Measurements from ENCODE around the gene SP100.
"Not testable (repeated sequence)": the region's sequence is repeated elsewhere in the genome, so short reads cannot be mapped to it uniquely, and the experiment has no call there.

The SP100 gene

GRCh38 chr2:230430957-230431910 is 15.2 kb downstream of the SP100 start:
- Mint-ChIP-seq H3K27ac (peak overlapping the region; percentile 84), H3K36me3 (peaks cover 52 to 78% of the 10 kb centered on the region in 2 donors), H3K4me3 (peak overlapping the region; percentile 25 to 41)

GRCh38 chr2:230434677-230435324 is 18.8 kb downstream of the SP100 start:
- Mint-ChIP-seq H3K36me3 (peaks cover 46 to 78% of the 10 kb centered on the region in 2 donors), H3K9me3 (peaks cover 4% of the 10 kb centered on the region in 2 donors), H3K4me1 (peaks cover 41 to 56% of the 10 kb centered on the region in 2 donors), H3K27me3 (no peaks in the 10 kb centered on the region), H3K4me3 (peak overlapping the region in 1 of 2 donors; percentile 10), H3K27ac (peak overlapping the region; percentile 57)
- DNase-seq, result no peak
- no peak for ATAC-seq (replicated peaks)

More at GRCh38 chr2:230430957-230431910, 15.2 kb downstream of the SP100 start:
- DNase-seq (no peak), ATAC-seq (replicated peaks) (peak; percentile 69 to 81)
- H3K9me3 Mint-ChIP-seq, result peaks cover 3 to 9% of the 10 kb centered on the region in 2 donors
- no peaks in the 10 kb centered on the region for H3K27me3 Mint-ChIP-seq
- peaks cover 36 to 60% of the 10 kb centered on the region in 2 donors for H3K4me1 Mint-ChIP-seq

- Mint-ChIP-seq H3K27me3 (no peaks in the 10 kb centered on the region), H3K36me3 (peaks cover 45 to 73% of the 10 kb centered on the region in 2 donors), H3K27ac (no peak overlapping the region), H3K9me3 (peaks cover 4% of the 10 kb centered on the region in 2 donors), H3K4me3 (no peak overlapping the region), H3K4me1 (peaks cover 37 to 52% of the 10 kb centered on the region in 2 donors)
- DNase-seq (no peak), ATAC-seq (replicated peaks) (no peak)
Observed at GRCh38 chr2:230435431-230435830, 19.4 kb downstream of the SP100 start.

- DNase-seq; ATAC-seq (replicated peaks); H3K27me3 Mint-ChIP-seq; H3K9me3 Mint-ChIP-seq: not testable (repeated sequence)
- peak overlapping the region; percentile 68 to 77 for H3K4me3 Mint-ChIP-seq
- peaks cover 29 to 55% of the 10 kb centered on the region in 2 donors for H3K4me1 Mint-ChIP-seq
- peaks cover 40 to 72% of the 10 kb centered on the region in 2 donors for H3K36me3 Mint-ChIP-seq
- H3K27ac Mint-ChIP-seq, result peak overlapping the region; percentile 97
Observed at GRCh38 chr2:230439121-230439520, 23.1 kb downstream of the SP100 start.

GRCh38 chr2:230439590-230439989 is 23.6 kb downstream of the SP100 start:
- H3K27ac Mint-ChIP-seq, result peak overlapping the region; percentile 97
- peaks cover 4% of the 10 kb centered on the region in 2 donors for H3K9me3 Mint-ChIP-seq
- peaks cover 44 to 73% of the 10 kb centered on the region in 2 donors for H3K36me3 Mint-ChIP-seq
- H3K4me1 Mint-ChIP-seq, result peaks cover 28 to 55% of the 10 kb centered on the region in 2 donors
- H3K27me3 Mint-ChIP-seq, result no peaks in the 10 kb centered on the region
- ATAC-seq (replicated peaks) (peak; percentile 77 to 80), DNase-seq (no peak)
- H3K4me3 Mint-ChIP-seq, result peak overlapping the region; percentile 68 to 77

- ATAC-seq (replicated peaks) (peak; percentile 75 to 81), DNase-seq (no peak)
- peak overlapping the region; percentile 23 to 39 for H3K4me3 Mint-ChIP-seq
- H3K9me3 Mint-ChIP-seq, result peaks cover 1 to 2% of the 10 kb centered on the region in 2 donors
- H3K27me3 Mint-ChIP-seq, result no peaks in the 10 kb centered on the region
- peaks cover 35 to 69% of the 10 kb centered on the region in 2 donors for H3K4me1 Mint-ChIP-seq
- H3K27ac Mint-ChIP-seq, result peak overlapping the region; percentile 78
- peaks cover 48 to 69% of the 10 kb centered on the region in 2 donors for H3K36me3 Mint-ChIP-seq
Observed at GRCh38 chr2:230441227-230441897, 25.4 kb downstream of the SP100 start.

- ATAC-seq (replicated peaks) (no peak), DNase-seq (no peak)
- no peak overlapping the region for H3K4me3 Mint-ChIP-seq
- H3K36me3 Mint-ChIP-seq, result peaks cover 51 to 68% of the 10 kb centered on the region in 2 donors
- peak overlapping the region; percentile 78 for H3K27ac Mint-ChIP-seq
- peaks cover 46 to 82% of the 10 kb centered on the region in 2 donors for H3K4me1 Mint-ChIP-seq
- no peaks in the 10 kb centered on the region for H3K27me3 Mint-ChIP-seq
- H3K9me3 Mint-ChIP-seq, result no peaks in the 10 kb centered on the region
Observed at GRCh38 chr2:230443541-230443940, 27.5 kb downstream of the SP100 start.

GRCh38 chr2:230444832-230445231 is 28.8 kb downstream of the SP100 start:
- no peaks in the 10 kb centered on the region for H3K27me3 Mint-ChIP-seq
- H3K4me3 Mint-ChIP-seq, result peak overlapping the region in 1 of 2 donors; percentile 36
- peaks cover 48 to 82% of the 10 kb centered on the region in 2 donors for H3K4me1 Mint-ChIP-seq
- peak overlapping the region; percentile 67 for H3K27ac Mint-ChIP-seq
- H3K9me3 Mint-ChIP-seq, result no peaks in the 10 kb centered on the region
- H3K36me3 Mint-ChIP-seq, result peaks cover 52 to 66% of the 10 kb centered on the region in 2 donors
- DNase-seq (no peak), ATAC-seq (replicated peaks) (peak; percentile 6 to 25)

- DNase-seq, result no peak
- peaks cover 66 to 76% of the 10 kb centered on the region in 2 donors for H3K36me3 Mint-ChIP-seq
- peaks cover 43 to 88% of the 10 kb centered on the region in 2 donors for H3K4me1 Mint-ChIP-seq
- no peaks in the 10 kb centered on the region for H3K9me3 Mint-ChIP-seq
- no peaks in the 10 kb centered on the region for H3K27me3 Mint-ChIP-seq
- H3K27ac Mint-ChIP-seq, result peak overlapping the region; percentile 95
- no peak overlapping the region for H3K4me3 Mint-ChIP-seq
- ATAC-seq (replicated peaks), result no peak
Observed at GRCh38 chr2:230447036-230447435, 31.0 kb downstream of the SP100 start.

GRCh38 chr2:230447455-230448451 is 31.8 kb downstream of the SP100 start:
- H3K4me1 Mint-ChIP-seq, result peaks cover 43 to 88% of the 10 kb centered on the region in 2 donors
- peak overlapping the region; percentile 78 to 80 for H3K4me3 Mint-ChIP-seq
- peak overlapping the region; percentile 96 for H3K27ac Mint-ChIP-seq
- no peaks in the 10 kb centered on the region for H3K27me3 Mint-ChIP-seq
- DNase-seq (peak; percentile 73), ATAC-seq (replicated peaks) (peak; percentile 85 to 88)
- H3K9me3 Mint-ChIP-seq, result peaks cover under 1% of the 10 kb centered on the region in 2 donors
- H3K36me3 Mint-ChIP-seq, result peaks cover 68 to 81% of the 10 kb centered on the region in 2 donors

GRCh38 chr2:230449901-230450467 is 34.0 kb downstream of the SP100 start:
- H3K4me1 Mint-ChIP-seq, result peaks cover 47 to 91% of the 10 kb centered on the region in 2 donors

GRCh38 chr2:230453006-230453405 is 37.0 kb downstream of the SP100 start:
- ATAC-seq (replicated peaks) (no peak), DNase-seq (no peak)
- Mint-ChIP-seq H3K4me1 (peaks cover 51 to 92% of the 10 kb centered on the region in 2 donors), H3K36me3 (peaks cover 78 to 94% of the 10 kb centered on the region in 2 donors), H3K4me3 (peak overlapping the region in 1 of 2 donors; percentile 27), H3K9me3 (peaks cover 22 to 35% of the 10 kb centered on the region in 2 donors), H3K27ac (peak overlapping the region; percentile 91), H3K27me3 (no peaks in the 10 kb centered on the region)

More at GRCh38 chr2:230449901-230450467, 34.0 kb downstream of the SP100 start:
- Mint-ChIP-seq H3K4me3 (peak overlapping the region; percentile 27 to 80), H3K27ac (peak overlapping the region; percentile 96), H3K9me3 (peaks cover 14 to 20% of the 10 kb centered on the region in 2 donors), H3K27me3 (no peaks in the 10 kb centered on the region), H3K36me3 (peaks cover 75 to 85% of the 10 kb centered on the region in 2 donors)
- DNase-seq (no peak), ATAC-seq (replicated peaks) (peak in 1 of 2 donors; percentile 7)

Measured in stimulated activated naive B cell treated with anti-CD40 and anti-IgM and Interleukin-4, amounts not matched to agents 10 μg/mL and 1 μg/mL and 100 μg/mL, for 72 hours (primary cell).